Activated CD8-positive, alpha-beta T cell treated with anti-CD3 and anti-CD28 coated beads for 36 hours (primary cell): Measurements from ENCODE around the gene MTMR3. TPM values are rescaled to one million over a fixed set of nuclear protein-coding genes. Genes with fewer than 3 reads are reported as not detected.

ENCODE experiments used
- ATAC-seq: fragments of 200-7000 bp; cut with Tn5 transposase; one replicate; pipeline ENCODE4 v1.10.0; 2021; ENCODE audit warnings: mild to moderate bottlenecking, moderate library complexity
- CTCF ChIA-PET: fragments of 350-600 bp; sonication (Branson Sonifier 250); formaldehyde crosslinking; loops from one replicate; lab custom pipeline; 2021; ENCODE audit warnings: antibody characterized with exemption; lab: Charles Lee
- POLR2A ChIA-PET: fragments of 350-600 bp; sonication (Branson Sonifier 250); formaldehyde crosslinking; loops from one replicate; lab custom pipeline; 2021; ENCODE audit warnings: antibody characterized with exemption; lab: Charles Lee
- DNase-seq: peaks from one replicate; pipeline ENCODE4 v3.0.0-alpha.2; 2020
- H3K27ac Mint-ChIP-seq: one replicate; pipeline ENCODE4 v1.8.0; 2021; ENCODE audit warnings: mild to moderate bottlenecking, mixed read lengths
- H3K27me3 Mint-ChIP-seq: one replicate; pipeline ENCODE4 v1.8.0; 2021; ENCODE audit warnings: mixed read lengths
- H3K36me3 Mint-ChIP-seq: one replicate; pipeline ENCODE4 v1.8.0; 2021; ENCODE audit warnings: low read depth, mixed read lengths
- H3K4me1 Mint-ChIP-seq: one replicate; pipeline ENCODE4 v1.8.0; 2021; ENCODE audit warnings: low read depth, mixed read lengths
- H3K4me3 Mint-ChIP-seq: one replicate; pipeline ENCODE4 v1.8.0; 2021; ENCODE audit warnings: mild to moderate bottlenecking, moderate library complexity, mixed read lengths
- H3K9me3 Mint-ChIP-seq: one replicate; pipeline ENCODE4 v1.8.0; 2021; ENCODE audit warnings: mixed read lengths
- intact Hi-C: fragments of 100-400 bp; cut with micrococcal nuclease; formaldehyde crosslinking; loops from one replicate; pipeline ENCODE4 v1.10.0; 2022
- total RNA-seq, 2 experiments: library from RNA; stranded (reverse); gene quantifications; one replicate each; pipeline ENCODE4 v1.2.3, GENCODE V29; 2021
- TF ChIP-seq, protein P1 (sequence below): fragments of 200-600 bp; IDR thresholded peaks from one replicate; pipeline ENCODE4 v1.8.0; 2022; ENCODE audit warnings: antibody characterized with exemption, mild to moderate bottlenecking

Gene MTMR3
- total RNA-seq, 2 experiments from 2014 or later = 19.5 to 21.3 TPM

DNA sequence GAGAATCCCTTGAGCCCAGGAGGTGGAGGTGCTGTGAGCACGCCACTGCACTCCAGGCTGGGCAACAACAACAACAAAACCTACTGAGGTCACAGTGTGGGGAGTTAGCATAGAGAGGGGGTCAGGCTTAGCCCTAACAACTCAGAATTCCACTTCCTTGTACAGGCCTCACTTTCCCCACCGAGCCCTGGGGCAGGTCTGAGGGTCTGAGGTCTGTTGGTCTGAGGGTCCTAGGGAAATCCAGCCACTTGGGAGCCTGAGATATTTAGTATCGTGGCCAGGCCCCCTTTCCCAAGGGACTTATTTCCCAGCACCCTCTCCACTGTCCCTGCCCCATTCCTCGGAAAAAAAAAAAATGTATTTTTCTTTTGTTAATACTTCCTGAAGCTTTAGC is 162.5 kb downstream of the MTMR3 start:
- ATAC-seq (no peak), DNase-seq (no peak)
- Mint-ChIP-seq H3K36me3 (no peaks in the 10 kb centered on the region), H3K9me3 (no peaks in the 10 kb centered on the region), H3K4me3 (no peak overlapping the region), H3K4me1 (peaks cover 8% of the 10 kb centered on the region), H3K27me3 (peaks cover 2% of the 10 kb centered on the region), H3K27ac (no peak overlapping the region)
- CTCF ChIA-PET = no interaction called here
- POLR2A ChIA-PET = no interaction called here
- intact Hi-C loops = no loop called here
- TF ChIP-seq, protein P1, sequence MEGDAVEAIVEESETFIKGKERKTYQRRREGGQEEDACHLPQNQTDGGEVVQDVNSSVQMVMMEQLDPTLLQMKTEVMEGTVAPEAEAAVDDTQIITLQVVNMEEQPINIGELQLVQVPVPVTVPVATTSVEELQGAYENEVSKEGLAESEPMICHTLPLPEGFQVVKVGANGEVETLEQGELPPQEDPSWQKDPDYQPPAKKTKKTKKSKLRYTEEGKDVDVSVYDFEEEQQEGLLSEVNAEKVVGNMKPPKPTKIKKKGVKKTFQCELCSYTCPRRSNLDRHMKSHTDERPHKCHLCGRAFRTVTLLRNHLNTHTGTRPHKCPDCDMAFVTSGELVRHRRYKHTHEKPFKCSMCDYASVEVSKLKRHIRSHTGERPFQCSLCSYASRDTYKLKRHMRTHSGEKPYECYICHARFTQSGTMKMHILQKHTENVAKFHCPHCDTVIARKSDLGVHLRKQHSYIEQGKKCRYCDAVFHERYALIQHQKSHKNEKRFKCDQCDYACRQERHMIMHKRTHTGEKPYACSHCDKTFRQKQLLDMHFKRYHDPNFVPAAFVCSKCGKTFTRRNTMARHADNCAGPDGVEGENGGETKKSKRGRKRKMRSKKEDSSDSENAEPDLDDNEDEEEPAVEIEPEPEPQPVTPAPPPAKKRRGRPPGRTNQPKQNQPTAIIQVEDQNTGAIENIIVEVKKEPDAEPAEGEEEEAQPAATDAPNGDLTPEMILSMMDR = no peak

DNA sequence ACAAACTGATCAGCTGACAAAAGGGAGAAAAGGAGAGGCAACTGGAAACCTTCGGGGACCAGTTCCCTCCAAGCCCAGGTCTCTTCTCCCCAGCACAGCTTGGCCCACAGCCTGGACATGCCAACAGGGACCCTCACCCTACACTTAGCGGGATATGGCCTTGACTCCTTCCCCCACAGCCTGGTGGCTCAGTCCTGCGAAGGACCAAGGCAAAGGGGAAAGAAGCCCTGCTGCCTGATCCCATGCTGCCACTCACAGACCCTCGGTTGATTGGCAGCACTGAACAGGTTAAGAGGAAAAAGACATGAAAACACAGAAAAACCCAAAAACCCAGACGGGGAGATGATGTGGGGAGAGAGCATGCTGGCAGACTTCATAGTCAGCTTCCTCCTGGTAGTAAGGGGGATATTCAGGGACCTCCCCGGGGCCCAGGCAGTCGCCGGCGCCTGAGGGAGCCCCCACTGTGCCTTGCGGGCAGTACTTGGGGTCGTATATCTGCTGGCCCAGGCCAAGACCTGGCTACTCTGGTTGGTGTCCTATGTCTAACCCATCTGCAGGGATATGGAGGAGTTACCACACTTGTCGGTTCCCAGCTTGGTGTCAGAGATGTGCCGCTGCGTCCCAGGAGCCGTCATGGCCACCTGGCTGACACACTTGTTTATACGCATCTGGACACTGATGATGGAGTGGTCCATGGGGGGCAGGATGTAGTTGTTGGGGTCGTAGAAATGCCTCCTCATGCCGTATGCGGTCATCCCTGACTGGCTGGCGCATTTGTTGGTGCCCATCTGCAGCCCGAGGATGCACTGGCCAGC is 163.1 kb downstream of the MTMR3 start:
- TF ChIP-seq, protein P1 = no peak
- no peak overlapping the region for H3K4me3 Mint-ChIP-seq
- H3K27ac Mint-ChIP-seq = no peak overlapping the region
- H3K27me3 Mint-ChIP-seq = peaks cover 2% of the 10 kb centered on the region
- no peaks in the 10 kb centered on the region for H3K9me3 Mint-ChIP-seq
- no peaks in the 10 kb centered on the region for H3K36me3 Mint-ChIP-seq
- peaks cover 8% of the 10 kb centered on the region for H3K4me1 Mint-ChIP-seq
- DNase-seq (no peak), ATAC-seq (no peak)
- intact Hi-C loops = no loop called here
- ChIA-PET CTCF (interaction anchor here (0.8 to 1.3 kb wide), 3 partner anchors 8 to 421 kb away, joined by 3 to 5 read pairs (median 3); no protein-coding TSS in a partner anchor), POLR2A (no interaction called here)

DNA sequence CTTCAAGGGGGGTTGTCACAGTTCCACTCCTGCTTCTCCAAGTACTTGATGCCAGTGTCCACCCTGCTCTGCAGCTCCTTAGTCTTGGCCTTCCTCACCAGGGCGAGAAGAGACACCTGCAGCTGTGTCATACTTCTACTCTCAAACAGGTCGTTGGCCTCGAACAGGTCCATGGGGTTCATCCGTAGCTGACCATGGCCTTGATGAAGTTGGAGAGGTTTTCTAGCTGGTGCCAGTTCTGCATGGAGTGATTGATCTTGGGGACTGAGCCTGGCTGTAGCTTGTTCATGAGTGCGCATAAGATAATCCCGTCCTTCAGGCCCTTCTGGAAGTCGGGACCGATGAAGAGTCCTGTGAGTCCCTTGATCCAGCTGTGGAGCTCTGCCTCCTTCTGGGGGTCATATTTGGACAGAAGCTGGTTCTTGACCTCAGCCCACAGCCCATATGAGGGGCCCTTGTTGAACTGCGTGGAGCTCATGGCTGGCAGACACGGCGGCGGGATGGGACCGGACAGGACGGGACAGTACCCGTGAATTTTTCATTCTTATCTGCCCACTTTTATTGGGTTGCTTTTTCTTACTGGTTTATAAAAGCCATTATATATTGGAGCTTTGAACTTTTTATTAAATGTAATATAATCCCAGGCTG is 163.9 kb downstream of the MTMR3 start:
- ATAC-seq (no peak), DNase-seq (no peak)
- peaks cover 8% of the 10 kb centered on the region for H3K4me1 Mint-ChIP-seq
- ChIA-PET POLR2A (no interaction called here), CTCF (interaction anchor here (0.8 to 1.3 kb wide), 5 partner anchors 9 to 421 kb away, joined by 3 to 5 read pairs (median 3); no protein-coding TSS in a partner anchor)
- H3K36me3 Mint-ChIP-seq = no peaks in the 10 kb centered on the region
- H3K27me3 Mint-ChIP-seq = peaks cover 2% of the 10 kb centered on the region
- no peak overlapping the region for H3K4me3 Mint-ChIP-seq
- intact Hi-C loops = no loop called here
- no peak overlapping the region for H3K27ac Mint-ChIP-seq
- TF ChIP-seq, protein P1 = no peak
- H3K9me3 Mint-ChIP-seq = no peaks in the 10 kb centered on the region

DNA sequence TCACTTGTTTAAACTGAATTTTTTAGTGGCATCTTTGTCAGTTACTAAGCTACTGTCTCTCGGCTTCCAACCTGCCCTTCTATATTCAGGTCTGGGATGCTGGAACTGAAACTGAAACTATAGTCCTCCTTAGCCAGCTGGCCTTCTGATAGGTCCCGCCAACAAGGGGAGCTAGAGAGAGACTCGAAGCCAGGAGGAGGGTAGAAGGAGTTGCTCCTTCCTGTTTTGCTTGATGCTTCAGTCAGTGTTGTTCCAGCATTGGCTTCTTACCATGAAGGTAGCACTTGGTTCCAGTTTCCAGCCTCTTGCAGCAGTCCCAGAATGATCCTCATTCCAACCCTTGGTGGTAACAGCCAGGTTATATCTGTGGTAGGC is 164.4 kb downstream of the MTMR3 start:
- Mint-ChIP-seq H3K9me3 (no peaks in the 10 kb centered on the region), H3K36me3 (no peaks in the 10 kb centered on the region), H3K27me3 (no peaks in the 10 kb centered on the region), H3K4me1 (peaks cover 8% of the 10 kb centered on the region), H3K4me3 (no peak overlapping the region), H3K27ac (no peak overlapping the region)
- ChIA-PET POLR2A (no interaction called here), CTCF (interaction anchor here (0.8 to 1.3 kb wide), 5 partner anchors 9 to 422 kb away, joined by 3 to 5 read pairs (median 3); no protein-coding TSS in a partner anchor)
- peak; percentile 8 for DNase-seq
- TF ChIP-seq, protein P1 = no peak
- peak; percentile 47 for ATAC-seq
- intact Hi-C loops = no loop called here

DNA sequence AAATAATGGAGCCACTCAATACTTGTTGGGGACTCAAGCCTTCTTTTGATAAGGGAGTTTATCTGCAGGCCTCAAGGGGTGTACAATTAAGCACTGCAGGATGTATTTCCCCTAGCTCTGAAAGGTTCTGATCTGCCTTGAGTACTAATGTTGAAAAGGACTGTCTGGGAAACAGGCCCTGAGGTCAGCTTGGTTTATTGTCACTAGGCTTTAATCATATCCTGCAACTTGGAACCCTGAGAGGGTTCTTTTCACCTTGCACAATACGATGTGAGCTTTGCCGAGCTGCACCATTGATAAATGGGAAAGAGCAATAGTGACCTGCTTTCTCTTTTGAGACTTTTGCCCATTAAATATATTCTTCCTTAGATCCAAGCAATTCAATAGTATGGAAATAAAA is 165.7 kb downstream of the MTMR3 start:
- no peak for DNase-seq
- CTCF ChIA-PET = interaction anchor here (1.1 kb wide), 1 partner anchor 44 kb away, joined by 3 read pairs; no protein-coding TSS in a partner anchor
- TF ChIP-seq, protein P1 = no peak
- Mint-ChIP-seq H3K36me3 (no peaks in the 10 kb centered on the region), H3K27ac (no peak overlapping the region), H3K4me1 (peaks cover 8% of the 10 kb centered on the region), H3K27me3 (no peaks in the 10 kb centered on the region), H3K4me3 (no peak overlapping the region), H3K9me3 (no peaks in the 10 kb centered on the region)
- POLR2A ChIA-PET = no interaction called here
- intact Hi-C loops = no loop called here
- ATAC-seq = no peak
